ENCODE results near the gene CNGB1.

Gene CNGB1

DNA sequence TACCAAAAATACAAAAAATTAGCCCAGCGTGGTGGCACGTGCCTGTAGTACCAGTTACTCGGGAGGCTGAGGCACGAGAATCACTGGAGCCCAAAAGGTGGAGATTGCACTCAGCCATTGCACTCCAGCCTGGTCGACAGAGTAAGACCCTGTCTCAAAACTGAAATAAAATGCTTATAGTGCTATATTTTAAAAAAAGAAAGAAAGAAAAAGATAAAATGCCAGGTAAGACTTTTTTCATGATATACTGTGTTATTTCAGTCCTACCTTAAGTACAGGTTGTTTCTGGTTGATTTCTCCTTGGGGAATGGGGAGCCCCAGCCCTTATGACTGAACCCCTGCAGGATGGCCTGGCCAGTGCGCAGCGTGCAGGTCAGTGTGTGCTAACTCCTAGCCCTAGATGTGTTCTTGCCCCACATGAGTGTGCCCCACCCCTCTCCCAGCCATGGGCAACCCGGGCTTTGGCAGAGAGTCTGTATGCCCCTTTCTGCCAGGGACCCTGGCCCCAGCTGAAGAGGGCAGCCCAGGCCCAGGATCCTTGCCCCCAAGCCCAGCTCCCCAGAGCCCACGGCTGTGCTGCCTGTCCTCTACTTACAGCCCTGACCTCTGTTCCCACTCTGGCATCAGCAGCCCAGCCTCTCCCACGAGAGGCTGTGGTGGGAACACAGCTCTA, 1.3 kb downstream of the CNGB1 start:
- Histone ChIP-seq H3K4me1 (ENCODE audit: insufficient read depth, low read length) (no peaks in the 10 kb centered on the region), H2AFZ (ENCODE audit: low read depth, low read length) (no peak overlapping the region), H3K9ac (ENCODE audit: low read depth, low read length) (no peak overlapping the region), H3K4me2 (ENCODE audit: insufficient read depth, low read length) (no peak overlapping the region), H3K36me3 (ENCODE audit: insufficient read depth, low read length) (no peaks in the 10 kb centered on the region), H3K4me3 (ENCODE audit: low read depth in 1 of 2, low read length in 2 of 2) (no peak overlapping the region), H3K9me3 (ENCODE audit: insufficient read depth, low read length, severe bottlenecking) (no peaks in the 10 kb centered on the region), H4K20me1 (ENCODE audit: insufficient read depth, low read length) (no peaks in the 10 kb centered on the region), H3K27ac (ENCODE audit: low read length) (no peak overlapping the region), H3K79me2 (ENCODE audit: insufficient read depth, low read length) (no peaks in the 10 kb centered on the region), H3K27me3 (ENCODE audit: insufficient read depth, low read length, poor library complexity) (no peaks in the 10 kb centered on the region)
- TF ChIP-seq, protein P1, sequence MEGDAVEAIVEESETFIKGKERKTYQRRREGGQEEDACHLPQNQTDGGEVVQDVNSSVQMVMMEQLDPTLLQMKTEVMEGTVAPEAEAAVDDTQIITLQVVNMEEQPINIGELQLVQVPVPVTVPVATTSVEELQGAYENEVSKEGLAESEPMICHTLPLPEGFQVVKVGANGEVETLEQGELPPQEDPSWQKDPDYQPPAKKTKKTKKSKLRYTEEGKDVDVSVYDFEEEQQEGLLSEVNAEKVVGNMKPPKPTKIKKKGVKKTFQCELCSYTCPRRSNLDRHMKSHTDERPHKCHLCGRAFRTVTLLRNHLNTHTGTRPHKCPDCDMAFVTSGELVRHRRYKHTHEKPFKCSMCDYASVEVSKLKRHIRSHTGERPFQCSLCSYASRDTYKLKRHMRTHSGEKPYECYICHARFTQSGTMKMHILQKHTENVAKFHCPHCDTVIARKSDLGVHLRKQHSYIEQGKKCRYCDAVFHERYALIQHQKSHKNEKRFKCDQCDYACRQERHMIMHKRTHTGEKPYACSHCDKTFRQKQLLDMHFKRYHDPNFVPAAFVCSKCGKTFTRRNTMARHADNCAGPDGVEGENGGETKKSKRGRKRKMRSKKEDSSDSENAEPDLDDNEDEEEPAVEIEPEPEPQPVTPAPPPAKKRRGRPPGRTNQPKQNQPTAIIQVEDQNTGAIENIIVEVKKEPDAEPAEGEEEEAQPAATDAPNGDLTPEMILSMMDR (IDR thresholded peaks at IDR 0.05; ENCODE audit: borderline replicate concordance, extremely low read depth, low read length, poor library complexity, severe bottlenecking): no peak
- DNase-seq: no peak
- ATAC-seq (ENCODE audit: insufficient read depth, low read depth): no peak

DNA sequence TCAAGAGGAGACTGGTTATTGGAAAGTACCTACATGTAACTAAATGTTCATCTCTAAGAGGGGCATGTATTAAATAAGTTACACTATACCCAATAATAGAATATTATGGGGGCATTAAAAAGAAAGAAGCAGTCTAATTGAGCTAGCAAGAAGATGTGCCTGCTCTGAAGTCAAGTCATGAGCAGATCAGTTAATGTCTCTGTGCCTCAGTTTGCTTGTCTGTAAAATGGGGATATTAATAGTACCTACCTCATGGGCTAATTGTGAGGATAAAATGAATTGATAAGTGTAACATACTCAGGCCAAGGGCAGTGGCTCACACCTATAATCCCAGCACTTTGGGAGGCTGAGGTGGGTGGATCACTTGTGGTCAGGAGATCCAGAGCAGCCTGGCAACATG, 3.0 kb downstream of the CNGB1 start:
- H2AFZ ChIP-seq (ENCODE audit: low read depth, low read length): no peak overlapping the region
- no peaks in the 10 kb centered on the region for H3K4me1 ChIP-seq (ENCODE audit: insufficient read depth, low read length)
- TF ChIP-seq EZH2 (IDR thresholded peaks at IDR 0.05; ENCODE audit: borderline replicate concordance, low read depth, low read length, severe bottlenecking): no peak
- TF ChIP-seq, protein P1 (IDR thresholded peaks at IDR 0.05; ENCODE audit: borderline replicate concordance, extremely low read depth, low read length, poor library complexity, severe bottlenecking): no peak

DNA sequence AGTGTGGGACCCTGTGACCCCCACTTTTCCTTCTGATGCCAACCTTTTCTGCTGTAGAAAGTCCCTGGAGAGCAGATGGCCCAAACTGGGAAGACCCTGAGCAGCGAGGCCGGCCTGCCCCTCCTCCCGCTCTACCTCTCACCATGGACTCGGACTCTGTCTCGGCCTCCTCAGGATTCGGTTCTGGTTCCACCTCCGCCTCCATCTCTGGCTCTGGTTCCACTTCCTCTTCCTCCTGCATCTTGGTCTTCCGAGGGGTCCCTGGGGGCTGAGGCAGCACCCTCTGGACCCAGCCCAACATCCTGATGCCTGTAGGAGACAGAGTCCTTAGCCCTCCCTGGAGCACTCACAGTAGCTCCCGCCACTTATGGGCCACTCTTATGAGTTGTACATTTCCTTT, 3.9 kb downstream of the CNGB1 start:
- Histone ChIP-seq H3K4me1 (ENCODE audit: insufficient read depth, low read length) (no peaks in the 10 kb centered on the region), H3K9ac (ENCODE audit: low read depth, low read length) (no peak overlapping the region), H3K4me2 (ENCODE audit: insufficient read depth, low read length) (no peak overlapping the region), H3K27me3 (ENCODE audit: insufficient read depth, low read length, poor library complexity) (no peaks in the 10 kb centered on the region), H3K36me3 (ENCODE audit: insufficient read depth, low read length) (no peaks in the 10 kb centered on the region), H3K79me2 (ENCODE audit: insufficient read depth, low read length) (no peaks in the 10 kb centered on the region), H3K27ac (ENCODE audit: low read length) (no peak overlapping the region), H3K9me3 (ENCODE audit: insufficient read depth, low read length, severe bottlenecking) (no peaks in the 10 kb centered on the region), H2AFZ (ENCODE audit: low read depth, low read length) (no peak overlapping the region), H4K20me1 (ENCODE audit: insufficient read depth, low read length) (no peaks in the 10 kb centered on the region; the same call in 1 of the 2 replicates), H3K4me3 (ENCODE audit: low read depth in 1 of 2, low read length in 2 of 2) (no peak overlapping the region)
- TF ChIP-seq EZH2 (IDR thresholded peaks at IDR 0.05; ENCODE audit: borderline replicate concordance, low read depth, low read length, severe bottlenecking): no peak
- TF ChIP-seq, protein P1 (IDR thresholded peaks at IDR 0.05; ENCODE audit: borderline replicate concordance, extremely low read depth, low read length, poor library complexity, severe bottlenecking): no peak
- ATAC-seq (ENCODE audit: insufficient read depth, low read depth) (no peak), DNase-seq (no peak)

More for the DNA sequence above, 3.0 kb downstream of the CNGB1 start:
- Histone ChIP-seq H3K36me3 (ENCODE audit: insufficient read depth, low read length) (no peaks in the 10 kb centered on the region), H3K79me2 (ENCODE audit: insufficient read depth, low read length) (no peaks in the 10 kb centered on the region), H4K20me1 (ENCODE audit: insufficient read depth, low read length) (no peaks in the 10 kb centered on the region), H3K4me2 (ENCODE audit: insufficient read depth, low read length) (no peak overlapping the region), H3K9ac (ENCODE audit: low read depth, low read length) (no peak overlapping the region), H3K27ac (ENCODE audit: low read length) (no peak overlapping the region), H3K4me3 (ENCODE audit: low read depth in 1 of 2, low read length in 2 of 2) (no peak overlapping the region), H3K27me3 (ENCODE audit: insufficient read depth, low read length, poor library complexity) (no peaks in the 10 kb centered on the region), H3K9me3 (ENCODE audit: insufficient read depth, low read length, severe bottlenecking) (no peaks in the 10 kb centered on the region)
- DNase-seq (no peak), ATAC-seq (ENCODE audit: insufficient read depth, low read depth) (no peak)

All from DND-41 (cell line).